Erythroblast (primary cell): ENCODE measurements around the gene PDZK1IP1.

ENCODE experiments used
- DNase-seq, 2 experiments: peaks; one replicate each; lab custom pipeline; 2025; lab: John Stamatoyannopoulos, UW
- GATA1 ChIP-seq: IDR thresholded peaks from 2 replicates; pipeline ENCODE4 v1.6.1; 2011; ENCODE audit warnings: low read depth, mild to moderate bottlenecking, control low read depth, low read length, moderate library complexity
- POLR2A ChIP-seq: IDR thresholded peaks from 2 replicates; pipeline ENCODE4 v1.6.1; 2011; ENCODE audit warnings: mild to moderate bottlenecking, low read length

The PDZK1IP1 gene

GRCh38 chr1:47184822-47185677 is 4.8 kb downstream of the PDZK1IP1 start:
- TF ChIP-seq POLR2A: no peak
- TF ChIP-seq GATA1: no peak
- no peak for DNase-seq

- no peak for TF ChIP-seq POLR2A
- TF ChIP-seq GATA1: no peak
- DNase-seq: peak; percentile 57 to 60
These were observed 5.6 kb downstream of the PDZK1IP1 start for GRCh38 chr1:47184090-47184821.

DNA sequence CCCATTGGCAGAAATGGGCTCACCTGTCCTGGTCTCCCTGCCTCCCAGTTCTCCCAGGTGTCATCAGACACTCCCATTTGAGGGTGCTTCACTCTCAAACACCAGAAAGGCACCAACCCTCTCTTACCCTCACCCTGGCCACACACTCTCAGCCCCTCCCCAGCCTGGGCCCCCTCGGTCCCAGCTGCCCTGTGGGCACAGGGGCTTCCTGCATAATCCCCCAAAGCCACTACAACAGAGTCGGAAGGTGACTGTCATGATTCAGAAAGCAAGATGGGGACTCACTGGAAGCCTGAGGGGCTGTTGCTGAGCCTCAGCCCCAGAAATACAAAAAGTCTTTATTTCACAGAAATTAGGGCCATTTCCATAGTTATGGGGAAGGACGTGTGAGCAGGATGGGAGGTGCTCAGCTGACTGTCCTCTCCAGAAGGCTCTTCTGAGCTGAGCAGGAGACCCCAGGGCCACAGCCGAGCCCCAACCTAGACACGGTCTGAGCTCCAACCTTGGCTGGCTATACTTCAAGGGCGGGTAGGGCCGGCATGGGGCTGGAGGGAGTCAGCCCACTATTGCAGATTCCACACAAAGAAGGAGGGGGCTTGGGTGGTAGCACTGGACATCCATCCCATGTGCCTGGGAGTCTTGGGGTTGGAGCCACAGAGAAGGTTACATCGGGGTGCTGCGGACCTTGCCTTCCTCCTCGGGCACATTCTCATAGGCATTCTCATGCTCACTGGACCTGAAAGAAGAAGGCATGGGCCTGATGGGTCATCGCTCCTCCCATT is 6.3 kb downstream of the PDZK1IP1 start:
- TF ChIP-seq GATA1 (no peak), POLR2A (no peak)
- DNase-seq: no peak

DNA sequence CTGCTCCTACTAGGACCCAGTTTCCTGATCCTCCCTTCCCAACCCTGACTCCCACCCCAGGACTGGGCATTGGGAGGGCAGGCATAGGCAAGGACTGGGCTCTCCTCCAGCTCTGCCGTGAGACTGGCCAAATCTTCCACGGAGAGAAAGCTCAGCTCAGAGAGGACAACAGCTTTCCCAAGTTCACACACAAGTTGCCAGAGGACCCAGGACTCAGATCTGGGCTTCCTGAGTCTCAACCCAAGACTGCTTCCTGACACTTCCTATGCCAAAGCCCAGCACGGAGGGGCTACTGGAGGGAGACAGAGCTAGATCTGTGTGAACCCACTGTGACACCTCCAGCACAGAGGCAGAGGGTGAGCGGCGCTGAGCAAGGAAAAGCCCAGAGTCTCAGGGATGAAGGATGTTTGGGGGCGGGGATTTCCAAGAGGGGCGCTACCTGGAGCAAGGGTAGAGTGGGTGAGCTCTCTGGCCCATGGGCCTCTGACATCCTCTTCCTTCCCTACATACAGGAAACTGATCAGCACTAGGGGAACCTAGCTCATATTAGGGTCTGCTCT is 7.1 kb downstream of the PDZK1IP1 start:
- TF ChIP-seq GATA1 (no peak), POLR2A (no peak)
- DNase-seq: peak in 1 of 2 experiments; percentile 70

- peak; percentile 90 to 93 for DNase-seq
- TF ChIP-seq POLR2A (peak; percentile 76), GATA1 (no peak)
These were observed 7.7 kb downstream of the PDZK1IP1 start for GRCh38 chr1:47181955-47182675.

DNA sequence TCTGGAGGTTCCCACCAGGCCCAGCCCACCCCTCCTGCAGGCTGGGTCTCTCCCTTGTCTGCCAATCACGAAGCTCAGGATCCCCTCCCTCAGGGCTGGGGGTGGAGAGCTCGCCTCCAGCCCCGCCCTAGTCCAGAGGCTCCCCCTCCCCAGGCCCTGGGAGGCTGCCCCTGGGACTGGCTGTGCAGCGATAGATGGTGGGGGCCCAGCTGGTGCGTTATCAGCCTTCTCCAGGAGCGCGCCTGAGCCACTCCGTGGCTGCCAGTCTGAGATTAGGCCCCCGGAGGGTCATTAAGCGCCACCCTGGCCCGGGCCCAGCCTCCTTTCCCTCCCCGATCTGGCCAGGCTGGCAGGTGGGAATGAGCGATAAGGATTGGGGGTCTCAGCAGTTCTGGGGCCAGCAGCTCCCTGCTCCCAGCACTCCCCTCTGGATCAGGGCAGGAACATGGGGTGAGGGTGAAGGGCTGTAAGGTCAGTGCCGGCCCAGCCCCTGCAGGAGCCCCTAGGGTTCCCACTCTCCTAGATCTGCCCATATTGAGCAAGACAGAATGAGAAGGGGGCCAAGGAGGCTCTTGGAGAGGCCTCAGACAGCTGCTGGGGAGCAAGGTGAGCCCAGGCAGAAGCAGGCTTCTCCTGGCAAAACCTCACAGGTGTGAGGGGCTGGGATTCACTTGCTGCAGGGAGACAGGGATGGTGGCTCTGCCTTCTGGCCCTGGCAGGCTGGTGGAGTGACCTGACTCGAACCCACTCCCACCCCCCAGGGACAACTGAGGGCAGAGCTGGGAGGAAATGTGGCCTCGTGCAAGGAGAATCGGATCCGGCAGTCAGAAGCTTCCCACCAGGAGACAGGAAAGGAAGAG is 8.5 kb downstream of the PDZK1IP1 start:
- TF ChIP-seq GATA1 (peak; percentile 99), POLR2A (peak; percentile 7)
- peak; percentile 99 to 100 for DNase-seq

- no peak for TF ChIP-seq GATA1
- TF ChIP-seq POLR2A: peak; percentile 67
- peak; percentile 91 to 93 for DNase-seq
These were observed 9.2 kb downstream of the PDZK1IP1 start for GRCh38 chr1:47180603-47181094.

DNA sequence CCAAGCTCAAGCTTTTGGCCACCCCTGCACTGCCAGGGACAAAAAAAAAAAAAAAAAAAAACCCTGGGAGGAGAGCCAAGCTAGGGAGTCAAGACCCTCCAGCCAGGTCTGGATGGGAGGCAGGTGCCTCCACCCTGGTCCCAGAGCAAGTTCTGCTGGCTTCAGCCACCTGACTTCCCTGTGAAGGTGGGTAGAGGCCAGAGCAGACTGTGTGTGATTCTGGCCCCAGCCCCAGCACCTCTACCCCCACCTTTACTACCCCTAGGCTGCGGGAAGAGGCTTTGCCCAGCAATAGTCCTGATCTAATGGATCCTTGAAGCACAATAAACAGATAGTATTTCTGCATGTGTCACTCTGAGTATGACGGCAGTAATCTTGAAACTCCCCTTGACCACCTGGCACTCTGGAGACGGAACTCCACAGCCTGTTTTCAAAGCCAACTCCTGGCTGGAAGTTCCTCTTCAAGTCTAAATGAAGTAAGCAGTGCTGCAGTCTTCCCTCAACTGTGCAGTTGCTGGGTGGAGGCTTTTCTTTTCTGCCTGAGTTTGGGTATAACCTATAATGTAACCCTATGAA is 9.8 kb downstream of the PDZK1IP1 start:
- peak; percentile 86 to 91 for DNase-seq
- TF ChIP-seq GATA1 (no peak), POLR2A (no peak)

DNA sequence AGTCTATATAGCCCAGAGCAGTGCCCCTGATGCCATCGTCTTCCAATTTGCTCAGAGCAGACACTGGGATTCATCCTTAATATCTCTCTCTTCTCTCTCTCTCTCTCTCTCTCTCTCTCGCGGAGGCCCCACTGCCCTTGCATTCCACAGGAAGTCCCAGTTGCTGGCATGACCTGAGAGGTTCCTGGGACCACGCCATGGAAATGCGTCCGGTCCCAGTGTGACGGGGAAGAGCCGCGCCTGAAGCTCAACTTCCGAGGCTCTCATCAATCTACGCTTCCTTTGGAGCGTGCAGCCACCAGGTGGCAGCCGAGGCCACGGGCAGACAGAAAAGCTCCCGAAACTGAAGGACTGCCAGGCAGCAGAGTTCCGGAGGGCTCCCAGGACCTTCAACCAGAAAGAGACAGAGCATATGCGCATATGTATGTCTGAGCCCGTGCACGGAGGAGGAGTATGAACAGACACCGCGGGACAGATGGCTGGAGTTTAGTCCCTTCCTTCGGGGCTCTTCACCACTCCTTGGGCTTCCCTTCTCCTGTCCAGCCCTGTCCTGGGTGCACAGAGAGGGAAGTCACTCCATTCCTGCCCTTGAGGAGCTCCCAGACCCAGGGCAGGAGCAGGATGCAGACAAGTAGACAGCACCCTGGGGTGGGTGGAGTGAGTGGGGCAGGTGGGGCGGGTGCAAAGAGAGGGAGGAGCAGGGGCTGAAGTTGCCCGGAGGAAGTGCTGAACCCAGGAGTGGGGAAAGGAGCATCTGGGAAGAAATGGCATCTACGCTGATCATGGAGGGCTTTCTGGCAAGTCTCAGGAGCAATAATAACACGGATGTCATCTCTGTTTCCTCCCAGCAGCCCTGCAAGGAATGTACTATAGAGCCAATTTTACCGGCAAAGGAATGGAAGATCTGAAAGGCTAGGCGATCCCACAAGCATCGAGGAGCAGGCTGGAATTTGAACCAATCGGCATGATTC is 10.5 kb downstream of the PDZK1IP1 start:
- DNase-seq: peak; percentile 94
- TF ChIP-seq POLR2A (peak; percentile 68), GATA1 (no peak)

GRCh38 chr1:47178654-47179016 is 11.2 kb downstream of the PDZK1IP1 start:
- no peak for DNase-seq

More at GRCh38 chr1:47178654-47179016, 11.2 kb downstream of the PDZK1IP1 start:
- TF ChIP-seq GATA1 (no peak), POLR2A (no peak)
